Forelimb muscle (tissue), 1 donor: Measurements from ENCODE around the gene MICAL3. TPM values are rescaled to one million over a fixed set of nuclear protein-coding genes. Genes with fewer than 3 reads are reported as not detected.
A peak's percentile ranks its signal among the peaks of the same experiment; 100 is the strongest.
"Not testable (repeated sequence)": the region's sequence is repeated elsewhere in the genome, so short reads cannot be mapped to it uniquely, and the experiment has no call there.

Source experiments
- DNase-seq: peaks from one replicate; pipeline ENCODE4 v3.0.0-alpha.2; 2013; ENCODE audit warnings: low read depth
- polyA plus RNA-seq: library from polyadenylated mRNA; unstranded; fragments of 120-200 nt; gene quantifications from one replicate; pipeline ENCODE4 v1.2.1, GENCODE V29; 2013; ENCODE audit not compliant: insufficient read length

MICAL3 gene
- polyA plus RNA-seq, 1 donor, result 39.7 TPM

GRCh38 chr22:18001040-18001893 lies 23.1 kb downstream of the MICAL3 start:
- DNase-seq, result peak; percentile 92

GRCh38 chr22:18000441-18001039 lies 23.8 kb downstream of the MICAL3 start:
- no peak for DNase-seq

DNA sequence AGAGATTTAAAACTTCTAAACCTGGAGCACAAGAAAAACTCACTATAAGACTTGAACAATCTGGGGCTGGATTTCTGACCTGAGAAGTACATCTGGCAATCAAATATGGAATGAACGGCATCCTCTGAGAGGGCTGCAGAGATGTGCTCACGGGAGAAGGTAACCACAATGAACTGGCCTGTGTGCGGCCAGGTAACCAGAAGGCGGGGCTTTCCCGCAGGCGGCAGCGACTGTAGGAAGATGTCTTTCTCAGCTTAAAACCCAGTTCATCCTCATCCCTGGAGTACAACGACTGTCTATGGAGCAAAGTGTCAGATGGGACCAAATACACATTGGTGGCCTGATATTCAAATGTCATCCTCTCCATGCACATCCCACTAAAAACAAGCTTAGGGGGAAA lies 24.5 kb downstream of the MICAL3 start:
- no peak for DNase-seq

DNA sequence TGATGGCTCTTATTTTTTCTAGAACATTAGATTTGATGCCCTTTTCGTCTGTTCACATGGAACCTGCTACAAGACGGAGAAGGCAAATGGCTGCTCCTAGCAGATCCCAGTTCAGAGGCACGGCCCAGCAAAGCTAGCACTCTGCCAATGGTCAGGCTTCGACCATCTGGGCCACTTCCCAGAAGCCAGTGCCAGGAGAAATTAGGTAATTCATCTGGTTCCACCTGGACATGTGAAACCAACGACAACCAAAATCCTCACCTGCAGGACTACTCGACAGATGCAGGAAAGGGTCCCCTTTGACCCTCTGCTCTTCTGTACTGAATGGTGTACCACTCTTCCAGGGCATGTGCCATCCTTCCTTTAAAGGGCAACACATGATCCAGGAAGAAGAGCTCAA lies 25.4 kb downstream of the MICAL3 start:
- DNase-seq, result no peak

GRCh38 chr22:17997456-17997855 lies 26.9 kb downstream of the MICAL3 start:
- no peak for DNase-seq

DNA sequence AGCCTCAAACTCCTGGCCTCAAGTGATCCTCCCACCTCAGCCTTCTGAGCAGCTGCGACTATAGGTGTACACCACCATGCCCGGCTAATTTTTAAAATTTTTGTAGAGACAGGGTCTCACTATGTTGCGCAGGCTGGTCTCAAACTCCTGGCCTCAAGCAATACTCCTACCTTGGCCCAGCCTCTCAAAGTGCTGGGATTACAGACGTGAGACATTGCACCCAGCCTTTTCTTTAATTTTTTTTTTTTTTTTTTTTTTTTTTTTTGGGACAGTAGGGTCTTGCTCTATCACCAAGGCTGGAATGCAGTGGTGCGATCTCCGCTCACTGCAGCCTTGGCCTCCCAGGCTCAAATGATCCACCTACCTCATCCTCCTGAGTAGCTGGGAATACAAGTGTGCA lies 29.1 kb downstream of the MICAL3 start:
- DNase-seq, result not testable (repeated sequence)

DNA sequence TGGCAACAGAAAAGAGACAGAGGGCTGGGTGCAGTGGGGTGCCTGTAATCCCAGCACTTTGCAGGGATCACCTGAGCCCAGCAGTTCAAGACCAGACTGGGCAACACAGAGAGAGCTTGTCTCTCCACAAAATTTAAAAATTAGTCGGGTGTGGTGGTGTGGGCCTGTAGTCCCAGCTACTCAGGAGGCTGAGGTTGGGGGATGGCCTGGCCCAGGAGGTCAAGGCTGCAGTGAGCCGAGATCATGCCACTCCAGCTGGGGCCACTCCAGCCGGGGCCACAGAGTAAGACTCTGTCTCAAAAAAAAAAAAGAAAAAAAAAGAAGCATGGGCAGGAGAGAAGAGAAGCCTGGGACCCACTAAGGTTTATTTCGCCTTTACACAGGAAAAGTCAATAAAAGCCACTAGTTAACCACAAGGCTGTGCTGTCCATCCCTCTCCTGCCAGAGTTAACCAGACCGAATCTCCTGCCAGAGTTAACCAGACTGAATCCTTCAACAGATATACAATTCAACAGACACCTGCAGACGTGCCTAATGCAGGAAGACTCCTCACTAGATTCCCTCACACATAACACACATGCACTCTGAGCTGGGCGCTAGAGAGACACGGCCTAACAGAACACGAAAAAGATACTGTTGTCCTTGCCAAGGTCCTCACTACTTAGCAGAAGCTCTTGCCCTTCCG lies 29.8 kb downstream of the MICAL3 start:
- no peak for DNase-seq

GRCh38 chr22:17992976-17993375 lies 31.4 kb downstream of the MICAL3 start:
- DNase-seq, result not testable (repeated sequence)

DNA sequence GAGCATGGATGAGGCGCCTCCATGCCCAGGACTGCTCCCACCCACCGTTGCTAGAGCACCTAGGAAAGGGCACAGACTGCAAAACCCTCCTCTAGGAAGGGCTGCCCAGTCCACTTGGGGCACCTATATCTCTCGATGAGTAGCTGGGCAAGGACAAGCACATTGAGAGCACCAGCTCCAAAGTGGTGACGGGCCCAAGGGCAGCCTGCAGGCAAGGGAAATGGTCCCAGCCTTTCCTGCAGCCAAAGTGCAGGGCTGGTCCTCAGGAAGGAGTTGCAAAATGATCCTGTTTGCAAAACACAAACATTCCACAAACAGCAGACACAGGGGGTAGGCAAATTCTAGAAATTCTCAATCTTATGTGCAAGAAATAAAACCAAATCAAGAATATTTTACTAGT lies 32.4 kb downstream of the MICAL3 start:
- DNase-seq, result not testable (repeated sequence)

GRCh38 chr22:17990942-17991341 lies 33.4 kb downstream of the MICAL3 start:
- DNase-seq, result no peak

DNA sequence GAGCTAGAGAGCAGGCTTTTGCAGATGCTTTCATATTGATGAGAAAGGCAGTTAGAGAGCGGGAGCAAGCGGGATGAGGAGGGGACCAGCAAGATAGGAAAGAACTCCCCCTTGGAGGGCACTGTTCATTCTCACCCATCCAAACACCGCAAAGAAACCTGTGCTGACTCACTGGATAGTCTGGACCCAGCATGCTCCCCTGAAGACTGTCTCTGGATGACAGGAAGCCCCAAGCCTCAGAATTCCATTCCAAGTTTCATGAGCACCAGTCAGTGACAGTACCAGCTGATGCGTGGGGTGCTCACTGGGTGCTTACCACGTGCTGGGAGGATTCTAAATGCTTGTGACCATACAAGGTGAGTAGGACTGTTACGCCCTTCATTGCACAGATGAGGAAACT lies 34.2 kb downstream of the MICAL3 start:
- DNase-seq, result no peak

DNA sequence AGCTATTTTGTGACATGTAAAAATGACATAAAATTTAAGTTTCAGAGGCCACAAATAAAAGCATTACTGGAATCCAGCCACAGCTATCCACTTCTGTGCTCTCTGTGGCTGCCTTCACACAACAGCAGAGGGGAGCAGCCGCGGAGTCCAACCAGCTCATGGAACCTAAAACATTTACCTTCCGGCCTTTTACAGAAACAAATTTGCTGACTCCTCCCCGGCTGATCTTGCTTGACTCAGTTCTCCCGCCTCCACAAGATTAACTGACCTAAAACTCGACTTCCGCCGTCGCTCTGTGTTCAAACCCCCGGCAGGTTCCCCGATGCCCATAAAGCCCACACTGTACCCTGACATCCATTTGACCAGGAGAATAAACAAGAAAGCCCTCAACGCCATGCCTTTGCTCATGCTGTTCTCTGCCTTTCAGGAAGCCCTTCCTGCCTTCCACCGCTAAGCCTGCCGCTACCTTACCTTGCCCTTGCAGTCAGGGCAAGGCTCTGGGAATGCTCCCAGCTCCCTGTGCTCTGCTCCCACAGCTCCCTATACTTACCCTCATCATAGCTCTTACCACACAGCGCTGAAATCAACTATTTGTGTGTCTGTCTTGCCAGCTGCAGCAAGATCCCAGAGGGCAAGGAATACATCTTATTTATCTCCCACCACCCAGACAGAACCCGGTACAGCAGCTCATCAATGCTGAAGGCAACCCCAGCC lies 35.4 kb downstream of the MICAL3 start:
- no peak for DNase-seq

GRCh38 chr22:17985606-17986005 lies 38.8 kb downstream of the MICAL3 start:
- DNase-seq, result no peak

- not testable (repeated sequence) for DNase-seq
These were observed 39.3 kb downstream of the MICAL3 start for GRCh38 chr22:17985071-17985470.

GRCh38 chr22:17984114-17984513 lies 40.2 kb downstream of the MICAL3 start:
- DNase-seq, result no peak

GRCh38 chr22:17982572-17983141 lies 41.7 kb downstream of the MICAL3 start:
- no peak for DNase-seq

DNA sequence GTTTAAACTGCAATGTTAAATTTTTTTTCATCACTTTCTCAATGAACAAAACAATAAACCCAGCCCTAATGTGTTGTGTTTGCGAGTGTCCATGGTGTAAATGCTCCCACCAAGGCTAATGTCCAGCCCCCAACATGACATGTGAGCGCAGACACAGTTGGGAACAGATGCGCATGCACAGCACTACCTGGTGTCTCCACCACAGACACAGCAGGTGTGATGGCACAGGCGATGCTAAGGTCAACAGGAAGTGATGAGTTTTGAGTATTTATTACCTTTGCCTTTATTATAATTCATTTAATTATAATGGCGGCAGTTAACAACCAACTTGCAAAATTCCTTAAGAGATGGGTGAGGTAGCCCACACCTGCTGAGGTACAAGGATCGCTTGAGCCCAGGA lies 42.9 kb downstream of the MICAL3 start:
- no peak for DNase-seq

DNA sequence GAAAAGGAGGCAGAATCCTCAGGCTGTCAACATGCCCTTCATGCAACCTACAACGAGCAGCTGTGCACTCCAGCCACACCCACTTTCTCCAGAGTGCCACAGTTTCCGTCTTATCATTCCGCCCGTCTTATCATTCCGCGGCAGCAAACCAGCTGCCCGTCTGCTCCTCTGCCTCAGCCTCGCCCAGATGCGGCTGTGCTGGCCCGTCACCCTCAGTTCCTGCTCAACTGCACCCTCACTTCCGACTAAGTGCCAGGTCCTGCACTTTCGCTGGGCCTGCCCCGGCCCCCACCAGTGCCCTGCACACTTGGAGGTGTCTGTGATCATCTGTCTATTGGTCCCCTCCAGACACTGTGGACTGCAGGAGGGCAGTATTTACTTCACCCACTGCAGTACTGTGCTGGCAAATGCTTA lies 43.7 kb downstream of the MICAL3 start:
- DNase-seq, result no peak

DNA sequence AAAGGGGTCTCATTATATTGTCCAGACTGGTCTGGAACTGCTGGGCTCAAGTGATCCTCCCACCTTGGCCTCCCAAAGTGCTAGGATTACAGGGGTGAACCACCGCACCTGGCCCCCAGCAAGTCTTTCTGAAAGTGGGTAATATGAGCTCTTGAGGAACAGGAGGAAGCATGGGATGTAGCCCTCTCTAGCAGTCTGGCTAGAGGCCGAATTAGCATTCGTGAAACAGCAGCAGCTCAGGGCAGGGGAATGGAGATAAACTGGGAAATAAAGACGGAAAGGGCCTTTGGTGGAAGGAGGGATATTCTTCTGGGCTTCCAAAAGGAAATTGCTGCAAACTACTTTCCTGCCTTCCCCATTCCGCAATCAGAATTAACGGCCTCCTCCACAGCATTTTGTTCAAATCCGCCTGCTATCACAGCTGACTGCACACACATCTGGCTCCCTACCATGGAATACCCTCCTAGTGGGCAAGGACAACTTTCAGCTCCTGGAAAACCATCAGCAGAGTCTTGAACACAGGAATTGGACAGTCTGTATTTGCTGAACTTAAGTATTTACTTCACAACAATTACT lies 44.3 kb downstream of the MICAL3 start:
- DNase-seq, result no peak

DNA sequence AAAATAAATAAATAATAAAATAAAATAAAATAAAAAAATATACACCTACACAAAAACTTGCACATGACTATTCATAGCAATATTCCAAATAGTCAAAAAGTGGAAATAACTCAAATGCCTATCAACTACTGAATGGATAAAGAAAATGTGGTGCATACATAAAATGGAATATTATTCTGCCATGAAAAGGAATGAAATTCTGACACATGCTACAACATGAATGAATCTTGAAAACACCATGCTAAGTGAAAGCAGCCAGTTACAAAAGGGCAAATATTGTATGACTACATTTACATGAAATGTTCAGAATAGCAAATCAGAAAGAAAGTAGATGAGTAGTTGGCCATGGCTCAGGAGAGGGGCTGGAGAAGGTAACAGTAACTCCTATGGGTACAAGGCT lies 46.3 kb downstream of the MICAL3 start:
- no peak for DNase-seq

- DNase-seq, result no peak
These were observed 47.0 kb downstream of the MICAL3 start for GRCh38 chr22:17977371-17977770.
